ENCODE results near the gene SSTR5. TPM values are rescaled to one million over a fixed set of nuclear protein-coding genes. Genes with fewer than 3 reads are reported as not detected.

Gene SSTR5
- total and polyA plus RNA-seq, 8 donors, result 0.11 TPM; not detected in 7

DNA sequence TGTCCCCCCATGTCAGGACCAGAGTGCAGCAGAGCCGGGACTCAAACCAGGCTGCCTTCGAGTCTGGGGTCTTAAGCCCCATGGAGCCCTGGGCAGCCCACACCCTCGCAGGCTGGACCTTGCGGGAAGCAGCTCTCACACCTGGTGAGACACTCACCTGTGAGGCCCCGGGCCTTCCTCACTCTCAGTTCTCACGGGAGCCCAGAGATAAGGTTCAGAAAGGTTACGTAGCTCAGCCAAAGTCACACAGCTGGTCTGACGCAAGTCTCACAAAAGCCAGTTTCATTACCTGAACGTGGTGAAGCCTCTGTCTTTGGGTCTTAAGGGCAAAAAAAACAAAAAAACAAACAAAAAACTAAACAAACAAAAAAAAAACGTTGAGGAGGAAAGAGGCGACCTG lies 32.8 kb upstream of the SSTR5 start:
- no peak for TF ChIP-seq CTCF (IDR thresholded peaks at IDR 0.05)
- H3K4me3 ChIP-seq, result no peak overlapping the region
- no peaks in the 10 kb centered on the region for H3K4me1 ChIP-seq
- intact Hi-C loops (cut with DNase I), result no loop called here
- peaks cover 0 to 3% of the 10 kb centered on the region in 2 donors for H3K9me3 ChIP-seq
- ATAC-seq (no peak), DNase-seq (no peak)
- H3K36me3 ChIP-seq, result no peaks in the 10 kb centered on the region
- H3K27me3 ChIP-seq, result peaks cover 0 to 84% of the 10 kb centered on the region in 2 donors
- H3K27ac ChIP-seq, result no peak overlapping the region

DNA sequence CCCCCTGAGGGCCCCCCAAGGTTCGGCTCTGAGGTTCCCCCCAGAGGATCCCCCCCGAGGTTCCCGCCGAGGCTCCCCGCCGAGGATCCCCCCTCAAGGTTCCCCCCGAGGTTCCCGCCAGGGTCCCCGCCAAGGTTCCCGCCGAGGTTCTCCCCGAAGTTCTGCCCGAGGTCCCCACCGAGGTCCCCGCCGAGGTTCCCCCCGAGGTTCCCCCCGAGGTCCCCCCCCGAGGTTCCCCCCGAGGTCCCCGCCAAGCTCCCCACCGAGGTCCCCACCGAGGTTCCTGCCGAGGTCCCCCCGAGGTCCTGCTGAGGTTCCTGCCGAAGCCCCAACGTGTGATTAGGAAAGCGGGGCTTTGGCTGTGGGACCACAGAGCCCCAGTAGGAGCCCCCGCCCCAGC lies 32.2 kb upstream of the SSTR5 start:
- H3K36me3 ChIP-seq, result no peaks in the 10 kb centered on the region
- ATAC-seq, result no peak
- TF ChIP-seq CTCF (IDR thresholded peaks at IDR 0.05), result no peak
- intact Hi-C loops (cut with DNase I), result no loop called here
- no peak for DNase-seq
- H3K27ac ChIP-seq, result no peak overlapping the region
- peaks cover 0 to 3% of the 10 kb centered on the region in 2 donors for H3K9me3 ChIP-seq
- H3K4me1 ChIP-seq, result no peaks in the 10 kb centered on the region
- peaks cover 0 to 86% of the 10 kb centered on the region in 2 donors for H3K27me3 ChIP-seq
- no peak overlapping the region for H3K4me3 ChIP-seq

GRCh38 chr16:1042049-1042744 lies 30.4 kb upstream of the SSTR5 start:
- peaks cover 0 to 3% of the 10 kb centered on the region in 2 donors for H3K9me3 ChIP-seq
- peaks cover 6 to 86% of the 10 kb centered on the region in 2 donors for H3K27me3 ChIP-seq
- no peaks in the 10 kb centered on the region for H3K36me3 ChIP-seq
- H3K4me1 ChIP-seq, result no peaks in the 10 kb centered on the region
- no peak for TF ChIP-seq CTCF (IDR thresholded peaks at IDR 0.05)
- DNase-seq, result no peak
- intact Hi-C loops (cut with DNase I), result no loop called here
- no peak overlapping the region for H3K27ac ChIP-seq
- ATAC-seq, result no peak
- H3K4me3 ChIP-seq, result no peak overlapping the region

DNA sequence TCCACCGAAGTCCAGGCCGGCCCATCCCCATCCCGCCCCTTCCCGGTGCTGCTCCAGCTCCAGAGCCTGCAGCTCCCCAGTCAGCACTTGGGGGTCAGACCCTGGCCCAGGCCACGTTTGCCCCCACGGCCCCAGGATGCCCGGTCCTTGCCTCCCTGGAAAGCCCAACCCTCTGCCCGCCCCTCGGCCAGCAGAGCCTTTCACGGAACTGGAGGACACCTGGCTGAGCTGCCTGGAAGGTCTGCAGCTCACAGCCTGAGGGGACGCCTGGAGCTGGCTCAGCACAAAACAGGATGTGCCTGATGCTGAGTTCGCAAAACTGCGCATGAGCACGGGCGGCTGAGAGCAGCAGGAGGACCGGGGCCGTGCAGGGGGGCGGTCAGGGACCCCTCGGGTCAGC lies 29.7 kb upstream of the SSTR5 start:
- Histone ChIP-seq H3K4me1 (no peaks in the 10 kb centered on the region), H3K36me3 (no peaks in the 10 kb centered on the region), H3K27me3 (peaks cover 6 to 86% of the 10 kb centered on the region in 2 donors), H3K9me3 (peaks cover 0 to 3% of the 10 kb centered on the region in 2 donors), H3K4me3 (no peak overlapping the region), H3K27ac (no peak overlapping the region)
- intact Hi-C loops (cut with DNase I), result no loop called here
- no peak for TF ChIP-seq CTCF (IDR thresholded peaks at IDR 0.05)
- DNase-seq (peak in 1 of 4 donors; percentile 44), ATAC-seq (no peak)

- Histone ChIP-seq H3K4me3 (no peak overlapping the region), H3K27ac (no peak overlapping the region), H3K4me1 (no peaks in the 10 kb centered on the region), H3K9me3 (peaks cover 0 to 3% of the 10 kb centered on the region in 2 donors), H3K36me3 (no peaks in the 10 kb centered on the region), H3K27me3 (peaks cover 6 to 86% of the 10 kb centered on the region in 2 donors)
- DNase-seq (peak in 1 of 4 donors; percentile 12), ATAC-seq (no peak)
- TF ChIP-seq CTCF (IDR thresholded peaks at IDR 0.05), result no peak
- intact Hi-C loops (cut with DNase I), result no loop called here
Measured at GRCh38 chr16:1043881-1044451, 28.6 kb upstream of the SSTR5 start.
